ACHN (cell line): Measurements from ENCODE around the gene DIAPH2.
A peak's percentile ranks its signal among the peaks of the same experiment; 100 is the strongest.

Experiments
- DNase-seq: peaks from one replicate; pipeline ENCODE4 v3.0.0-alpha.2; 2015
- in situ Hi-C: cut with HindIII; loops from 2 replicates; pipeline ENCODE4 v1.10.0; 2017; ENCODE audit warnings: low sequenced_read_pairs, low pct_ligation_motif_present, low pct_unique_long_range_greater_than_20kb

DIAPH2 gene

DNA sequence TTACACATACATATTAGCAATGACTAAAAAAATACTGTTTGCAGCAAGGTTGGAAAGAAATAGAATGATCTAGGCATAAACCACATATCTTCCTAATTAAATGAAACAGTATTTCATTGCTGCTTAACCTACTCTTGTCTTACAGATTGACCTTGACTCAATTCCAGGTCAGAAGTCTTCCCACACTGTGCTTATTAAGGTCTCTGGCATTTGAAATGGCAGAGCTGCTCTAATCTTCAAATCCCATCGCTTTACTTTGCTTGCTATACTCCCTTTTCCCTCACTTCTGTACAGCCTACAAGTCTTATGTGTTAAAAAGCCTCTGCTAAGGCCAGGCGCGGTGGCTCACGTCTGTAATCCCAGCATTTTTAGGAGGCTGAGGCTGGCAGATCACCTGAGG is 623.5 kb downstream of the DIAPH2 start:
- in situ Hi-C loops: no loop called here
- DNase-seq: no peak

DNA sequence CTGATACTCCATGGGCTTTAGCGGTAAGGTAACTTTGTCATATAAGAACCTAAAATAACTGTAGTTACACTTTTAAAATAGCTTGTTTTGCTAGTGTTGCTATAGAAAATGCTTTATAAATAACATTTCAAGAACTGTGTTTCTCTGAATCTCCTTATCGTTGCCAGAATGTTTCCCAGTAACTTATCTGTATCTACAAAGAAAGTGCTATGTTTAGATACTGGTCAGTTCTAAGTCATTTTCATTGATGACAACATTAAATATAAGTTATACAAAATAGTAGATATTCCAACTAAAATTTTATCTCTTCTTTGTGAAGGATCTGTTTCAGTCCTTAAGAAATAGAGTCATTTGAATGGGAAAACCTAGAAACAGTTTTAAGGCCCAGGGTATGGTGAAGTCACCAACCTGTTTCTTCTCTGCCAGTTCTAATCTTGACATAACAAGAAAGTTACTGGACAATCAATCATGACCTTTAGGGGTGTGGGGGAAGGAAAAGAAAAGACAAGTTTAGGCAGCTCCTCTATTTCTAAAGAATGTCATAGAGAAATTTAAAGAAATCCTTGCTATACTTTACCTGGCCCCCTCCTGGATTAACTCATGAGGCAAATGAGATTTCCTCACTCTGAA is 625.0 kb downstream of the DIAPH2 start:
- in situ Hi-C loops: no loop called here
- DNase-seq: no peak

DNA sequence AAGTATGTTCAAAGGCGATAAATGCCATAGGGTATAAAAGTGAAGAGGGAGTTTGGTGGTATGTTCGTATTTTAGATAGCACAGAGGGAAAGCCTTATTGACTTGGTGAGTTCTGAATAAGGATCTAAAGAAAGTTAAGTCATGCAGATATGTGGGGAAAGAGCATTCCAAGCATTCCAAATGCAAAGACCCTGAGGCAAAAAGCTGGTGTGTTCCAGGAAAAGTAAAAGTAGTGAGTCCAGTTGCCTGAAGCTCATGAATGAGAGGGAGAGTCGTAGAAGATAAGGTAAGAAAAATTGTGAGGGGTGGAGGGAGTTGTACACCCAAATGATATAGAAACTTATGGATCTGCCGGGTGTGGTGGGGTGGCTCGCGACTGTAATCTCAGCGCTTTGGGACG is 625.7 kb downstream of the DIAPH2 start:
- no peak for DNase-seq

DNA sequence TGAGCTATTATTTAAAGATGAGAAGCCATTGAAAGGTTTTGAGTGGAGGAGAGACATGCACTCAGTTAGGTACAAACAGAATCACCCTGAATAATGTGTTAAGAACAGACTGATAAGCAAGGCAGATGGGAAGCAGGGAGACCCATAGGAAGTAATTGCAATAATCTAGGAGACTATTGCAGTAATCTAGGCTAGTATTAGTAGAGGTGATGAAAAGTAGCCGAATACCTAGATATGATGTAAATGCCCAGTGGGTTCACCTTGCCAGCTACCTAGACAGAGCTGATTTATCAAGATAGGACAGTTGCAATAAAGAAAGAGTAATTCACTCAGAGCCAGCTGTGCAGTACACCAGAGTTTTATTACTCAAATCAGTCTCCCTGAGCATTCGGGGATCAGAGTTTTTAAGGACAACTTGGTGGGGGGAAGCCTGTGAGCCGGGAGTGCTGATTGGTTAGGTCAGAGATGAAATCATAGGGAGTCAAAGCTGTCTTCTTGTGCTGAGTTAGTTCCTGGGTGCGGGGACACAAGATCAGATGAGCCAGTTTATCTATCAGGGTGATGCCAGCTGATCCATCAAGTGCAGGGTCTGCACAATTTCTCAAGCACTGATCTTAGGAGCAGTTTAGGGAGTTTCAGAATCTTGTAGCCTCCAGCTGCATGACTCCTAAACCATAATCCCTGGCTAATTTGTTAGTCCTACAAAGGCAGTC is 626.6 kb downstream of the DIAPH2 start:
- DNase-seq: no peak
- in situ Hi-C loops: no loop called here

More for the DNA sequence above, 625.7 kb downstream of the DIAPH2 start:
- in situ Hi-C loops: no loop called here

DNA sequence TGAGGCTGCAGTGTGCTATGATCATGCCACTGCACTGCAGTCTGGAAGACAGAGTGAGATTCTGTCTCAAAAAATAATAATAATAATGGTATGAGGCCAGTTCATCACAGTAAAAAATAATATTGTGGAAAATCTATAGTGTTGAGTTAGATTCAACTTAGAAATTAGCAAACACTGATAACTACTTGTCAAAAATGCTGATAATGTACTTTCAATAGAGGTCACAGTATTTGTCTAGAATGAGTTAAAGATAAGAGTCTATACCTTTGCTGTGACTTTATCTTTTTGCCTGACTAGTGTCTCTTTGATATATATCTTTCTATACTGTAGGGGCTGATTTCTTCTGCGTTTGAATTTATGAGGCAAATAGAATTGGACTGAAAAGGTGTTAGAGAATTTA is 629.7 kb downstream of the DIAPH2 start:
- in situ Hi-C loops: no loop called here
- DNase-seq: no peak

DNA sequence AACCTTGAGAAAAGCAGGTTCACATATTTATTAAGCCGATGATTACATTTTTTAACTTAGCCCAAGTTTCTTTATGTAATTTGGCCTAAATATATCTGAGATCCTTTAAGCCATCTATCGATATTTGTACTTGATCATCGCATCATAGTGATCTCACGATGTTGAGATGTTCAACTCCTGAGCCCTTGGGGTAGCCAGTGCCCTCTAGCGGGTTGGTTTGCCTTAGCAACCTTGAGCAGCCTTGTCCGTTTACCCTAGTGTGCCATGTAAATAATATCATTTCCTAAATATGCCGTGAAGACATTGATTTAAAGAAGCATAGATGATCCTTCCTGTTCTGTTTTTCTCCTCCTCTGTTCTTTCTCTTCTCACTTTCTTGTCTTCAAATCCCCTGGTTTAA is 631.3 kb downstream of the DIAPH2 start:
- DNase-seq: no peak
- in situ Hi-C loops: no loop called here

DNA sequence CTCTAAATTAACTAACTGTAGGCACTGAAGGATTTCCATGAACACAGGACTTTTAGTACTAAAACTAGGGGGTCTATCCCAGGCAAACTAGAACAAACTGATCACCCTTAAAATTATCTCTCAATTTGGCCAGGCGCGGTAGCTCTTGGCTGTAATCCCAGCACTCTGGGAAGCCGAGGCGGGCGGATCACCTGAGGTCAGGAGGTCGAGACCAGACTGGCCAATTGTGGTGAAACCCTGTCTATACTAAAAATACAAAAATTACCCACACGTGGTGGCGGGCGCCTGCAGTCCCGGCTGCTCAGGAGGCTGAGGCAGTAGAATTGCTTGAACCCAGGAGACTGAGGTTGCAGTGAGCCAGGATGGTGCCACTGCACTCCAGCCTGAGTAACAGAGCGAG is 635.7 kb downstream of the DIAPH2 start:
- DNase-seq: no peak
- in situ Hi-C loops: no loop called here

DNA sequence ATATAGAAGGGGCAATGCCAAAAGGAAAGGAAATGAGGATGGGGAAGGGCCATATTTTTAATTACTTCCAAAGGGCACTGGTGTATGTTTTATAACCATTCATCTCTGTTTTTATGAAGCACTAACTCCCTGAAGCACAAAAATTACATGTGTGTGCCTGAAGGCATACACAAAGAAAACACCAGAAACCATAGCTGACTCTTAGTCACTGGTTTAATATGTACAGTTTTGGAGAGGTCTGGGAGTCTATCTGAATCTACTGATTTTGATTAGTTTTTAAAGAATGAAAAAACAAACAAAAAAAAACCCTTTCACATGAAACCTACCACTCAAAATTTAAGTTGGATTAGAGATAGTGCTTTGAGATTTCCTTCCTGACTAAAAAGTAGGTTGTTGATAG is 637.8 kb downstream of the DIAPH2 start:
- DNase-seq: no peak
- in situ Hi-C loops: no loop called here

DNA sequence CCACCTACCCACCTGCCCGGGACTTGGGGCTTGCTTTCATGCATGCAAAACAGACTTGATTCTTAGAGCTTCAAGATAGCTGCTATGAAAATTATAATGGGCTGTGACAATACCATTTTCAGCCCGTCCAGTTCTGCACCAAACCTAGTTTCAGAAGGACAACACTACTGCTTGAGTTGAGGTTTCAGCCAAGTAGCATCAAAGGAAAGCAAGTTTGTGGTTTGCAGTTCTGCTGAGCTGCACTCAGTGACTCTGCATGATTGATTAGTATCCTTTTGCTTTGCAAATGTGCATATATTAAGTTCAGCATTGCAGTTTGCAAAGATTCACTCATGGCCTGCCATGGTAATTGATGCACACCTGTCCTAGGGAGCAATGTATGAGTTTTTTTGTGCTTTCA is 641.8 kb downstream of the DIAPH2 start:
- in situ Hi-C loops: no loop called here
- no peak for DNase-seq

DNA sequence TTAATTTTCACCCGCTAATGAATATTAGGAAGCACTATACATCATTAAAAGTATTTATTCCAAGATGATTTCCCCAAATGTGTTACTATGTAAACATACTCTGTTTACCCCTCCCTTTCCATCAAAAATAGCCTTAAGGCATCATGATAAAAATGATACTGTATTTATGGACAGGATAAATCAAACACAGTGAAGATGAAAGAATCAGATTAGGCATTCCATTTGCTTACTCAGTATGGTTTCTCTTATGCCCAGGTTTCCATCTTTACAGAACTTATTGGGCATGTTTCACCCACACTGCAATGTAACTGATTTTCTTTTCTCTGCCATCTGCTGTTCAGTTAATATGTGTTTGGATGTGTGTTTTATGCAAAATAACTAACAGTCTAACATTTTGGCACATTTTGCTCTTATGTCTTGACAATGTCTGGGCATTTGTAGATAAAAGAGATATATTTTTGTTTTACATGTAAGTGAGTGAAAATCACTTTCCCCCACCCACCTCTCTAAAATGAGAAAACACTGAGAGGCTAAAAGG is 644.3 kb downstream of the DIAPH2 start:
- no peak for DNase-seq

DNA sequence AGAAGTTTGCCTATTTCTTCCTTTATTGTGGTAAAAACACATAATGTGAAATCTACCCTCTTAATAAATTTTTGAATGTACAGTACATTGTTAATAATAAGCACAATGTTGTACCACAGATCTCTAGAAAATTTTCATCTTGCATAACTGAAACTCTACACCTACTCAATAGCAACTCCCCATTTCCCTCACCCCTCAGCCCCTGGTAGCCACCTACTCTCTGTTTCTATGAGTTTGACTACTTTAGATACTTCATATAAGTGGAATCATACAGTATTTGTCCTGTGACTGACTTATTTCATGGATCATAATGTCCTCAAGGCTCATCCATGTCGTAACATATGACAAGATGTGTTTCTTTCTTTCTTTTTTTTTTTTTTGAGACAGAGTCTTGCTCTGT is 645.5 kb downstream of the DIAPH2 start:
- in situ Hi-C loops: no loop called here
- DNase-seq: no peak

More for the DNA sequence above, 644.3 kb downstream of the DIAPH2 start:
- in situ Hi-C loops: no loop called here

DNA sequence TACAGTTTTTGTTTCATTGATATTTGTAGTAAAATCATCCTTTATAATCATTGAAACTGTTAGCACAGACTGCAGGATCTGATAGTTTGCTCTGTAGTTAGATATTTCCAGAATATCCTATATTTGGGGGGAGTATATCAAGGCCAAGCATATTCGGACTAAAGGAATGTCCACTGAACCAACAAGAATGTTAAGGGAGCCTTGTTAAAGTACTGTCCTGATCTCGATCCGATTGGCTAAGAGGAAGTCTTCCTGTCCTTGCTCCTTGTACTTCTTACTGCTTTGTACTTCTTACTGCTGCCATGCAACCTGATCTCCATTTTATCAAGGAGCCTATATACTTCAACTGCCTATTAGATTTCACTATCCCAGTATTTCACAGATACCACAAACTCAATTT is 648.3 kb downstream of the DIAPH2 start:
- DNase-seq: peak; percentile 19
- in situ Hi-C loops: no loop called here

DNA sequence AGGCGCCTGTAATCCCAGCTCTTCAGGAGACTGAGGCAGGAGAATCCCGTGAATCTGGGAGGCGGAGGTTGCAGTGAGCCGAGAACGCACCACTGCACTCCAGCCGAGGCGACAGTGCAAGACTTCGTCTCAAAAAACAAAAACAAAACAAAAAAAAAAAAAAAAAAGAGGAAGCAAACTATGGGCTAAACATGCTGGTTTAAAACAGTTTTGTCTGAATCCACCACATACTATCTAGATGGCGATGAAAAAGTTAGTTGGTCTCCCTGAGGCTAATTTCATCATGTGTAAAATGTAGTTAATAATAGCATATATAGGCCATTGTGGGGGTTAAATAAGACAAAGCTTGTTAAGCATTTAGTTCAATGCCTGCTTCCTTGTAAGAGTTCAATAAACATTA is 650.2 kb downstream of the DIAPH2 start:
- in situ Hi-C loops: no loop called here
- no peak for DNase-seq

DNA sequence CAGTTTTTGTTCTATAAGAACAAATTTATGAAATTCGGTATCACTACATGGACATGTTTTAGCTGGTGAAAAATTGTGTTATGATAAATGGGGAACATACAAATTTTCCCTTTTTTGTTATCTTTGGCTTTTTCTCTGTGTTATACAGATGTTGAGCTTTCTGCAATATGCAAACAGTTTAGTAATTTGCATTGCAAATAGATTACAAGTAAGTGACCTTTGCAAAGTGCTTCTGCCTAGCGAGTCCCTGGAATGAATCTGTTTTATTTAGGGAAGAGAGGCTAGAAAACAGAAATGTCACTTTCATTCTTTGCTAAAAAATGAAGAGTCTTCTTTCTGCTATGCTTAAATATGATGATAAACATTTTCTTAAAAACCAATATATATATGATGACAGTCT is 660.1 kb downstream of the DIAPH2 start:
- in situ Hi-C loops: no loop called here
- DNase-seq: no peak

DNA sequence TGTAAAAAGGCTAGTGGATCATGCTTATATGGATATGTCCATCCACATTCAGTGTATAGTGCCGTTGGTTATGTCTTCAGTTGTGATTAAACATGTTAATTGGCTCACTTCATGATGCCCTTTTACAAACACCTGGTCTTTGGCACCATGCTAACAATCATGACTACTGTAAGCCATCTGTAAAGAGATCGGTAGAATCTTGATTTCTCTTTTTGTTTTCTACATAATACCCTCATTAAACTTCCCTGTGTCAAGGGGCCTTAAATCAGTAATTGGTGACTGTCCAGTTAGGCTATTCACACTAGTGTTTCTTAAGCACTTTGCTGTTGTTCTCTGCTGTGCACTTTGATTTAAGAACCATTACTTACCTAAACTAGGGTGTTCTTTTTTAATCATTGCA is 674.3 kb downstream of the DIAPH2 start:
- in situ Hi-C loops: no loop called here
- DNase-seq: no peak

DNA sequence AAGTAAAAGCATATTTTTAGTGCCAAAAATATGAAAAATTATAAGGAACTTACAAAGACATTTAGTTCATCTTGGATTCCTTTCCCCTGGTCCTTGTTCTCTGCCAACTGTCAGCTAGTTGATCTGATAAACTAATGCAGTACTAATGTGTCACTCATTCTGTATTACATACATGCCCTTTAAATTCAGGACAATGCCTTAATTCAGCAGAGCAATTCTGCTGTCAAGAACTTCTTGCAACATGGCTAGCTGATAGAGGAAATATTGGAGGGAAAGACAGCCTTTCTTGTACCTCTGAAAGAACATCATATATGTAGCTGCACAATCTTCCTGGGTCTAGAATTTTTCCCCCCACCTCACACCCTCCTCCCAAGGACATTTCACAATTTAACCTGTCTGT is 679.2 kb downstream of the DIAPH2 start:
- in situ Hi-C loops: no loop called here
- DNase-seq: no peak

DNA sequence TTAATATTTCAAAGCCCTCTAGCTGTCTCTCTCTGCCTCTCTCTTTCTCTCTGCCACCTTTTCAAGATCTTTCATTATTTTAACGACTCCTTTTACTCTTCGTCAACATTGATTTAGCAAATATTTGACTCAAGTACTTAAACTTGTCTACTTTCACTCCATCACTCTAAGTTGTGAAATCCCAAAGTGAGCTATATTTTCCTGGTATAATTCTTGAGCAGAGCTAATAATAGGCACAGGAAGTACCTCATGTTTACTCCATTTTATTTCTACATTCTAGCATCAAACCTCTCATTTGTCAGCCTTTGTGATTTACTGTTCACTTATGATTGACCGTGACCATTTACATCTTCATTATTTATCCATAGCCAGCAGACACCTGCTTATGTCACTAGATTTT is 681.6 kb downstream of the DIAPH2 start:
- in situ Hi-C loops: no loop called here
- no peak for DNase-seq

DNA sequence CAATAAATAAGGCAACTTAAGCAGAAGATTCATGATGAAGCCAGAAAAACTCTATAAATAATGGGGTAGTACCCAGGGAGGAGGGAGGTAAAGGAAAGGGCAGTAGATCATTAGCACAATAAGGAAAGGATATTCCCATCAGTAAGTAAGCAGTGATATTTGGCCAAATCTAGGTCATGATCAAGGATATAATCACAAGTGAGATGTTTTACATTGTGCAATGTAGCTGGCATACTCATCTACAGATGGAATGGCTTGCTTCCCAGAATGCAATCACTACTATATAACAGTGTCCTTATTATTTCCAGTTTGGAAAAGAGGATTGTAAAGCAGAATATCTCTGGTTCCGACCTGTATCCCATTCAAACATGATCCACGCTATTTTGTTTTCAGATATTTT is 682.5 kb downstream of the DIAPH2 start:
- in situ Hi-C loops: no loop called here
- no peak for DNase-seq

DNA sequence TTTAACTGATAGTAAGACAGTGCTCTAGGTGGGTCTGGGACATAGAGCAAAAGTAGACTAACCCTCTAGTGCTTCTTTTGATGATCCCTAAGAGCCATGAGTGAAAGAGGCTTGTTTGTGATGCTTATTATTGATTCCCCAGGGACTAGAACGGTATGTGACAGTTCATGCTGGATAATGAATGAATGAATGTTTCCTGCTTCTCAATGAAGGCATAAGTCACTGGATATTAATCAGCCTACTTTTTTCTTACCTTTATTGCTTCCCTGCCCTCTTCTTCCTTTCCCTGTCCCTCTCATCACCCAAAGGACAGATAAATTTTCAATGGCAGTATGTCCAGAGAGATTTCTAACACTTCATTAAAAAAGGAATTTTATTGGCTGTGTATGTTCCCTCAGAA is 685.3 kb downstream of the DIAPH2 start:
- DNase-seq: no peak
- in situ Hi-C loops: no loop called here
